ENCODE measurements around the gene SASH1.
"Not testable (repeated sequence)": the region's sequence is repeated elsewhere in the genome, so short reads cannot be mapped to it uniquely, and the experiment has no call there.

SASH1 gene

GRCh38 chr6:148573922-148574321, 231.3 kb downstream of the SASH1 start:
- DNase-seq (ENCODE audit: insufficient read length, low spot score) (no peak), FAIRE-seq (no peak)
- TF ChIP-seq CTCF (IDR thresholded peaks at IDR 0.05; ENCODE audit: insufficient read depth, missing control alignments), result no peak

- DNase-seq (ENCODE audit: insufficient read length, low spot score) (no peak), FAIRE-seq (no peak)
- TF ChIP-seq CTCF (IDR thresholded peaks at IDR 0.05; ENCODE audit: insufficient read depth, missing control alignments), result peak; percentile 100
Measured at GRCh38 chr6:148577687-148578488, 235.2 kb downstream of the SASH1 start.

GRCh38 chr6:148578489-148578814, 235.8 kb downstream of the SASH1 start:
- FAIRE-seq (no peak), DNase-seq (ENCODE audit: insufficient read length, low spot score) (no peak)
- no peak for TF ChIP-seq CTCF (IDR thresholded peaks at IDR 0.05; ENCODE audit: insufficient read depth, missing control alignments)

GRCh38 chr6:148578837-148579565, 236.4 kb downstream of the SASH1 start:
- no peak for DNase-seq (ENCODE audit: insufficient read length, low spot score)

GRCh38 chr6:148580442-148580841, 237.8 kb downstream of the SASH1 start:
- DNase-seq (ENCODE audit: insufficient read length, low spot score) (no peak), FAIRE-seq (no peak)
- no peak for TF ChIP-seq CTCF (IDR thresholded peaks at IDR 0.05; ENCODE audit: insufficient read depth, missing control alignments)

More at GRCh38 chr6:148578837-148579565, 236.4 kb downstream of the SASH1 start:
- FAIRE-seq, result no peak
- TF ChIP-seq CTCF (IDR thresholded peaks at IDR 0.05; ENCODE audit: insufficient read depth, missing control alignments), result no peak

- DNase-seq (ENCODE audit: insufficient read length, low spot score) (no peak), FAIRE-seq (no peak)
- TF ChIP-seq CTCF (IDR thresholded peaks at IDR 0.05; ENCODE audit: insufficient read depth, missing control alignments), result no peak
Measured at GRCh38 chr6:148583631-148584030, 241.0 kb downstream of the SASH1 start.

GRCh38 chr6:148585641-148586040, 243.0 kb downstream of the SASH1 start:
- FAIRE-seq; DNase-seq (ENCODE audit: insufficient read length, low spot score): not testable (repeated sequence)
